K562 (cell line): Measurements from ENCODE around the gene ATP2B1. TPM values are rescaled to one million over a fixed set of nuclear protein-coding genes. Genes with fewer than 3 reads are reported as not detected.

Experiments
- ARID4B ChIP-seq: sonication (generic); formaldehyde crosslinking; IDR thresholded peaks from 2 replicates; pipeline ENCODE4 v1.8.0; 2022; ENCODE audit warnings: mild to moderate bottlenecking, missing genetic modification reagents
- DEAF1 ChIP-seq: fragments of 450-650 bp; formaldehyde crosslinking; IDR thresholded peaks from 2 replicates; pipeline ENCODE4 v1.4.0; 2020; ENCODE audit warnings: mild to moderate bottlenecking, moderate library complexity
- FUS ChIP-seq: fragments of 200-400 bp; formaldehyde crosslinking; optimal IDR thresholded peaks from 2 replicates; pipeline ENCODE3; 2017; ENCODE audit warnings: low read depth, low read length
- KLF1 ChIP-seq: fragments of 450-650 bp; IDR thresholded peaks from 2 replicates; pipeline ENCODE4 v1.6.1; 2016; ENCODE audit warnings: missing genetic modification characterization, missing compliant biosample characterization
- MNT ChIP-seq, 2 experiments: fragments of 450-650 bp; conservative IDR thresholded peaks; 2 replicates each; pipeline ENCODE4 v1.6.1; 2017; ENCODE audit warnings: mild to moderate bottlenecking in 2 of 2, moderate library complexity in 2 of 2
- MYBL2 ChIP-seq, 2 experiments: fragments of 450-650 bp in 1 of 2; sonication (generic) in 1 of 2; formaldehyde crosslinking in 1 of 2; IDR thresholded peaks; 2 replicates each; pipeline versions ENCODE4 v1.6.1 to v1.8.1; 2017 to 2022; ENCODE audit warnings: borderline replicate concordance in 1 of 2, inconsistent platforms in 1 of 2, low read depth in 1 of 2, mild to moderate bottlenecking in 1 of 2, missing genetic modification reagents in 1 of 2, moderate library complexity in 1 of 2
- NR4A1 ChIP-seq, 2 experiments: fragments of 250-450 bp in 1 of 2; fragments of 450-650 bp in 1 of 2; sonication (Bioruptor Pico) in 1 of 2; IDR thresholded peaks; 2 replicates each; pipeline versions ENCODE4 v1.4.0 to v1.6.1; 2016 to 2020; ENCODE audit warnings: mild to moderate bottlenecking in 2 of 2, missing compliant biosample characterization in 1 of 2, missing genetic modification characterization in 1 of 2, moderate library complexity in 1 of 2
- PCBP1 ChIP-seq: fragments of 200-400 bp; formaldehyde crosslinking; IDR thresholded peaks from 2 replicates; pipeline ENCODE4 v1.6.1; 2018; ENCODE audit warnings: mild to moderate bottlenecking, low read depth, low read length; ENCODE audit not compliant: poor library complexity, severe bottlenecking
- PRPF4 ChIP-seq: fragments of 200-400 bp; formaldehyde crosslinking; IDR thresholded peaks from one replicate; pipeline ENCODE4 v1.6.1; 2017; ENCODE audit warnings: low read length, low read depth, mild to moderate bottlenecking; ENCODE audit not compliant: insufficient read depth, poor library complexity, severe bottlenecking
- SIN3A ChIP-seq, 2 experiments: fragments of 150-350 bp in 1 of 2; IDR thresholded peaks; 2 replicates each; pipeline ENCODE4 v1.6.1; 2011 to 2016; ENCODE audit warnings: borderline replicate concordance in 2 of 2, low read depth in 2 of 2, low read length in 2 of 2, mild to moderate bottlenecking in 2 of 2, moderate library complexity in 2 of 2; ENCODE audit not compliant: control insufficient read depth in 1 of 2
- U2AF1 ChIP-seq: fragments of 200-400 bp; formaldehyde crosslinking; optimal IDR thresholded peaks from 2 replicates; pipeline ENCODE3; 2017; ENCODE audit warnings: mild to moderate bottlenecking, low read depth, low read length, moderate library complexity
- VEZF1 ChIP-seq: fragments of 200-800 bp; sonication (Bioruptor generic); IDR thresholded peaks from 2 replicates; pipeline ENCODE4 v1.6.1; 2017; ENCODE audit warnings: missing genetic modification characterization, missing compliant biosample characterization
- ZC3H4 ChIP-seq: sonication (generic); formaldehyde crosslinking; IDR thresholded peaks from 2 replicates; pipeline ENCODE4 v1.9.0; 2021; ENCODE audit warnings: missing genetic modification reagents, borderline replicate concordance
- ZNF57 ChIP-seq: fragments of 450-650 bp; formaldehyde crosslinking; IDR thresholded peaks from 2 replicates; pipeline ENCODE4 v1.4.0; 2020; ENCODE audit warnings: mild to moderate bottlenecking, moderate library complexity
- polyA plus RNA-seq, 8 experiments: library from polyadenylated mRNA; depleted of rRNA in 4 of 8; stranded (reverse) in 5 of 8; unstranded in 3 of 8; fragments of >200 nt; fragmentation: Nextera tagmentation in 2 of 8; fragmentation: Illumina TruSeq in 1 of 8; extraction: Ambion mirVana in 2 of 8; extraction: Trizol in 1 of 8; gene quantifications; 2 replicates each; pipeline versions ENCODE4 v1.2.1 to v1.2.3, GENCODE V29; 2011 to 2014; ENCODE audit warnings: inconsistent platforms in 1 of 8, missing spikeins in 1 of 8
- total RNA-seq, 7 experiments: library from RNA; depleted of rRNA in 6 of 7; stranded (reverse); fragments of >200 nt in 6 of 7; fragmentation: Illumina TruSeq in 2 of 7; extraction: Trizol in 2 of 7; gene quantifications; 2 replicates each; pipeline versions ENCODE4 v1.2.1 to v1.2.3, GENCODE V29; 2011 to 2021; ENCODE audit warnings: low replicate concordance in 1 of 7

ATP2B1 gene
- total and polyA plus RNA-seq, 9 of the 15 experiments (the other 6 are each of a cell fraction or from before 2014, with no cell fraction given) = 8.6 to 39.0 (median 27.8) TPM

GRCh38 chr12:89707703-89708564 is 704 bp downstream of the ATP2B1 start (continued):
- TF ChIP-seq VEZF1 = 0 out of 2 replicates have a peak, but pooled peaks have one; percentile 19
- TF ChIP-seq PCBP1 = no peak
- peak; percentile 7 for TF ChIP-seq PRPF4
- no peak for TF ChIP-seq ZNF57 (CRISPR knock-in tag)
- TF ChIP-seq MYBL2 (IDR thresholded peaks at IDR 0.05; ENCODE audit: low read depth) = no peak
- TF ChIP-seq MYBL2 (CRISPR knock-in tag; IDR thresholded peaks at IDR 0.05; ENCODE audit: borderline replicate concordance) = no peak
- TF ChIP-seq KLF1 (tag) = no peak
- TF ChIP-seq MNT (conservative IDR thresholded peaks at IDR 0.05) = 0 out of 4 replicates have a peak, but pooled peaks of 1 of the 2 experiments have one; percentile 36
- 0 out of 2 replicates have a peak, but pooled peaks have one; percentile 54 for TF ChIP-seq NR4A1 (CRISPR knock-in tag; IDR thresholded peaks at IDR 0.05)
- no peak for TF ChIP-seq NR4A1 (tag; IDR thresholded peaks at IDR 0.05)
- TF ChIP-seq ARID4B (CRISPR knock-in tag) = 0 out of 2 replicates have a peak, but pooled peaks have one; percentile 15
- TF ChIP-seq ZC3H4 (CRISPR knock-in tag) = 0 out of 2 replicates have a peak, but pooled peaks have one; percentile 53
- TF ChIP-seq FUS = peak; percentile 31
- TF ChIP-seq SIN3A (IDR thresholded peaks at IDR 0.05; ENCODE audit: borderline replicate concordance in 2 of 2, control insufficient read depth in 1 of 2, low read depth in 2 of 2, low read length in 2 of 2) = 0 out of 4 replicates have a peak, but pooled peaks of 1 of the 2 experiments have one; percentile 6
- peak; percentile 13 for TF ChIP-seq U2AF1
- TF ChIP-seq DEAF1 (CRISPR knock-in tag) = no peak
